Chondrocyte (in vitro differentiated cells): Measurements from ENCODE around the gene GOLGA8A. TPM values are rescaled to one million over a fixed set of nuclear protein-coding genes. Genes with fewer than 3 reads are reported as not detected.

Experiments
- DNase-seq: peaks from one replicate; pipeline ENCODE4 v3.0.0; 2021; ENCODE audit warnings: mixed read lengths, low spot score
- H3K27ac Mint-ChIP-seq: one replicate; pipeline ENCODE4 v1.8.0; 2021; ENCODE audit warnings: mild to moderate bottlenecking, moderate library complexity, mixed read lengths; ENCODE audit not compliant: unreplicated experiment
- H3K27me3 Mint-ChIP-seq: 2 replicates; pipeline ENCODE4 v1.8.0; 2021; ENCODE audit warnings: low read depth, mixed read lengths
- H3K36me3 Mint-ChIP-seq: 2 replicates; pipeline ENCODE4 v1.8.0; 2021; ENCODE audit warnings: low read depth, mixed read lengths
- H3K4me1 Mint-ChIP-seq: 2 replicates; pipeline ENCODE4 v1.8.0; 2021; ENCODE audit warnings: low read depth, mild to moderate bottlenecking, mixed read lengths
- H3K4me3 Mint-ChIP-seq: one replicate; pipeline ENCODE4 v1.8.0; 2021; ENCODE audit warnings: mild to moderate bottlenecking, moderate library complexity, mixed read lengths; ENCODE audit not compliant: unreplicated experiment
- H3K9me3 Mint-ChIP-seq: 2 replicates; pipeline ENCODE4 v1.8.0; 2021; ENCODE audit warnings: low read depth, mixed read lengths
- CTCF ChIP-seq: fragments of 200-600 bp; sonication (generic); IDR thresholded peaks from 2 replicates; pipeline ENCODE4 v1.5.0; 2021; ENCODE audit warnings: antibody characterized with exemption, mild to moderate bottlenecking, moderate library complexity
- total RNA-seq: library from RNA; stranded (reverse); gene quantifications from 3 replicates; pipeline ENCODE4 v1.2.1, GENCODE V29; 2021

GOLGA8A gene
- total RNA-seq, 1 donor from 2014 or later: 116 TPM

GRCh38 chr15:34442891-34443290, 5.3 kb upstream of the GOLGA8A start:
- no peak for TF ChIP-seq CTCF
- H3K4me3 Mint-ChIP-seq: no peak overlapping the region
- no peak overlapping the region for H3K27ac Mint-ChIP-seq
- H3K4me1 Mint-ChIP-seq: peaks cover 2% of the 10 kb centered on the region
- no peaks in the 10 kb centered on the region for H3K36me3 Mint-ChIP-seq
- H3K9me3 Mint-ChIP-seq: no peaks in the 10 kb centered on the region
- H3K27me3 Mint-ChIP-seq: peaks cover 56% of the 10 kb centered on the region
- no peak for DNase-seq

GRCh38 chr15:34439878-34440277, 2.3 kb upstream of the GOLGA8A start:
- Mint-ChIP-seq H3K4me1 (peaks cover 20% of the 10 kb centered on the region), H3K27me3 (peaks cover 34% of the 10 kb centered on the region), H3K36me3 (peaks cover 2% of the 10 kb centered on the region), H3K9me3 (no peaks in the 10 kb centered on the region), H3K27ac (no peak overlapping the region), H3K4me3 (no peak overlapping the region)
- no peak for DNase-seq
- TF ChIP-seq CTCF: no peak

- Mint-ChIP-seq H3K36me3 (peaks cover 19% of the 10 kb centered on the region), H3K4me1 (peaks cover 20% of the 10 kb centered on the region), H3K4me3 (peak overlapping the region; percentile 78), H3K27me3 (peaks cover 10% of the 10 kb centered on the region), H3K27ac (peak overlapping the region; percentile 41), H3K9me3 (no peaks in the 10 kb centered on the region)
- no peak for DNase-seq
- TF ChIP-seq CTCF: peak; percentile 64
Measured at GRCh38 chr15:34436956-34437442, 609 bp downstream of the GOLGA8A start.

GRCh38 chr15:34436126-34436955, 1.3 kb downstream of the GOLGA8A start:
- DNase-seq: no peak
- Mint-ChIP-seq H3K27ac (peak overlapping the region; percentile 41), H3K9me3 (no peaks in the 10 kb centered on the region), H3K27me3 (peaks cover 6% of the 10 kb centered on the region), H3K36me3 (peaks cover 20% of the 10 kb centered on the region), H3K4me3 (peak overlapping the region; percentile 78), H3K4me1 (peaks cover 20% of the 10 kb centered on the region)
- no peak for TF ChIP-seq CTCF

GRCh38 chr15:34435658-34436057, 1.9 kb downstream of the GOLGA8A start:
- H3K27me3 Mint-ChIP-seq: peaks cover 3% of the 10 kb centered on the region
- DNase-seq: no peak
- peaks cover 20% of the 10 kb centered on the region for H3K36me3 Mint-ChIP-seq
- no peak overlapping the region for H3K27ac Mint-ChIP-seq
- no peaks in the 10 kb centered on the region for H3K9me3 Mint-ChIP-seq
- no peak for TF ChIP-seq CTCF
- peaks cover 20% of the 10 kb centered on the region for H3K4me1 Mint-ChIP-seq
- peak overlapping the region; percentile 78 for H3K4me3 Mint-ChIP-seq
